ENCODE measurements around the gene ZNF311.

Gene ZNF311

DNA sequence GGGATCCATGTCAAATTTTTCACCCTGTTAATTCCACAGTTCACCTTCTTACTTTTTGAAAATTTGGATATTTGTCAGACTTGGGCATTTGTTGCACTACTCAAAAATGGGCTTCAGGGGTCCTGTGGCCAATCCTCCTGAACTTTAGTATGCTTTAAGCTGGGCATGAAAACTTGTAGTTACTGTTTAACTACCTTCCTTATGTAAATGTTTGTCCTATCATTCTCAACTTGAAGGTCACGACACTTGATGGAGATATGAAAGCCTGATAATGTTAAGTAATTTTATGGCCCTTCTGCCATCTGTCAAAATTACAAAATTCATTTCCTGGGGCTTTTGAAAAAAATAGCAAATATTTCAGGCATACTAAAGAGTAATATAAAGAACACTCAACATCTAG is 4.2 kb upstream of the ZNF311 start:
- Histone ChIP-seq H3K4me3 (ENCODE audit: low read length) (no peak overlapping the region), H3K27me3 (ENCODE audit: insufficient read depth, low read length) (peaks cover 2% of the 10 kb centered on the region), H3K9me3 (ENCODE audit: low read length) (no peaks in the 10 kb centered on the region), H3K36me3 (ENCODE audit: insufficient read depth, low read length) (no peaks in the 10 kb centered on the region), H3K4me1 (ENCODE audit: insufficient read depth, low read length) (peaks cover 3% of the 10 kb centered on the region), H2AFZ (ENCODE audit: low read depth, low read length) (no peak overlapping the region)

DNA sequence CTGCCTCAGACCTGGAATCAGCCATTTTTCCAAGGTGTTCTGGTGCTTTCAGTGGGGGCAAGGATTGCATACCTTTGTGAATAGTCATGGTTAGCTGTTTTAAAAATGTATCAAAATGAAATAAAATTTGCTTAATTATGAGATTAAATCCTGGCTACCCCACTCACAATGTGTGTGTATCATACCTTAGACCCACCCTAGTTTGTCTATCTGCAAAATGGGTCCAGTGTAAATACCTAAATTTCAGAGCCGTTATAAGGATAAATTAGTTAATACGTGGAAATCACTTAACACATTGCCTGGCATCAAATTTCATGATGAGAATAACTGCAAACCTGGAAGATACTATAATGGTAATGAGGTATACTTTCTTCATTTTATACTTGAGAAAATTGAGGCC is 3.0 kb upstream of the ZNF311 start:
- Histone ChIP-seq H3K4me3 (ENCODE audit: low read length) (no peak overlapping the region), H3K27me3 (ENCODE audit: insufficient read depth, low read length) (peaks cover 2% of the 10 kb centered on the region), H2AFZ (ENCODE audit: low read depth, low read length) (no peak overlapping the region), H3K9me3 (ENCODE audit: low read length) (no peaks in the 10 kb centered on the region), H3K4me1 (ENCODE audit: insufficient read depth, low read length) (peaks cover 3% of the 10 kb centered on the region), H3K36me3 (ENCODE audit: insufficient read depth, low read length) (no peaks in the 10 kb centered on the region)

DNA sequence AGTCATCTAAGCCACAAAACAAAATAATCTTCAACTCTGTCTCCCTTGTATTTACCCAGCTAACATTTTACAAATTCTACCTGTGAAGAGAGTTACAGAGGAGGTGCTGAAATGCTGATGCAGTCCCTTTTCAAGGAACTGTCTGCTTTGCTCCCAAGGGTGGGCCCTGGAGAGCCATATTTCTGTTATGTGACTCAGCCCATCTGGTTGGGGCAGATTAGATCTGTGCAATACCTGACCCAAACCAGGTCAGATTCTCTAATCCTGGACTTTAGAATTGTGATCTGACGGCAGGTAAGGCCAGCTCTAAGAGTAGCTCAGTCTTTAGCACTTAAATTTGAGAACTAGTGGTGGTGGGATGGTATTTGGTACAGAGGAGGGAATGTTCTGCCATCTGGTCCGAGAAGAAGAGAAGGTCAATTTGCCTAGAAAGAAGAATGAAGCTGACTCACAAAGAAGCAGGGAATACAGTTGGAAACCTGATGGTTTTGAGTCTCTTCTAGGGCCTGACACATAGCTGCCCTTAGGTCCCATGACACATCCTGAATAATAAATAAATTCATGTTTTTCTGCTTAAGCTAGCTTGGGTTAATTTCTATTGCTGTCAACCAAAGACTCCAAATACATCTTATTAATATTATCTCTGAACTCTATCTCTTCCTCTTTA is 8.1 kb downstream of the ZNF311 start:
- Histone ChIP-seq H3K4me1 (ENCODE audit: insufficient read depth, low read length) (no peaks in the 10 kb centered on the region), H3K4me3 (ENCODE audit: low read length) (no peak overlapping the region), H3K27me3 (ENCODE audit: insufficient read depth, low read length) (no peaks in the 10 kb centered on the region), H3K9me3 (ENCODE audit: low read length) (no peaks in the 10 kb centered on the region), H3K36me3 (ENCODE audit: insufficient read depth, low read length) (no peaks in the 10 kb centered on the region), H2AFZ (ENCODE audit: low read depth, low read length) (no peak overlapping the region)

DNA sequence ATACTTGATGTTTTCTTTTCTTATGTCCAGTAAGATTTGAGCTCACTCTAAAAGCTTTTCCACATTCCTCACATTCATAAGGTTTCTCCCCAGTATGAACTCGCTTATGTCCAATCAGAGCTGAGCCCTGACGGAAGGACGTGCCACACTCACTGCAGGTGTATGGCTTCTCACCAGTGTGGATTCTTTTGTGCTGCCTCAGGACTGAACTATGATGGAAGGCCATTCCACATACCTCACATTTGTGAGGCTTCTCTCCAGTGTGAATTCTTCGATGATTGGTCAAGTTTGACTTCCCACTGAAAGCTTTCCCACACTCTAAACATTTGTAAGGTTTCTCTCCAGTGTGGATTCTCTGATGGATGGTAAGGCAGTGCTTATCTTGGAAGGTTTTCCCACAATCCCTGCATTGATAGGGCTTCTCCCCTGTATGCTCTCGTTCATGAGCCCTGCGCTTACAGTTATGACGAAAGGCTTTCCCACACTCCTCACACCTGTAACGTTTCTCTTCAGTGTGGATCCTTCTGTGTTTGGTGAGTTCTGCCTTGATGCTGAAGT is 9.9 kb downstream of the ZNF311 start:
- Histone ChIP-seq H2AFZ (ENCODE audit: low read depth, low read length) (no peak overlapping the region), H3K9me3 (ENCODE audit: low read length) (no peaks in the 10 kb centered on the region), H3K4me1 (ENCODE audit: insufficient read depth, low read length) (no peaks in the 10 kb centered on the region), H3K27me3 (ENCODE audit: insufficient read depth, low read length) (no peaks in the 10 kb centered on the region), H3K36me3 (ENCODE audit: insufficient read depth, low read length) (no peaks in the 10 kb centered on the region), H3K4me3 (ENCODE audit: low read length) (no peak overlapping the region)

DNA sequence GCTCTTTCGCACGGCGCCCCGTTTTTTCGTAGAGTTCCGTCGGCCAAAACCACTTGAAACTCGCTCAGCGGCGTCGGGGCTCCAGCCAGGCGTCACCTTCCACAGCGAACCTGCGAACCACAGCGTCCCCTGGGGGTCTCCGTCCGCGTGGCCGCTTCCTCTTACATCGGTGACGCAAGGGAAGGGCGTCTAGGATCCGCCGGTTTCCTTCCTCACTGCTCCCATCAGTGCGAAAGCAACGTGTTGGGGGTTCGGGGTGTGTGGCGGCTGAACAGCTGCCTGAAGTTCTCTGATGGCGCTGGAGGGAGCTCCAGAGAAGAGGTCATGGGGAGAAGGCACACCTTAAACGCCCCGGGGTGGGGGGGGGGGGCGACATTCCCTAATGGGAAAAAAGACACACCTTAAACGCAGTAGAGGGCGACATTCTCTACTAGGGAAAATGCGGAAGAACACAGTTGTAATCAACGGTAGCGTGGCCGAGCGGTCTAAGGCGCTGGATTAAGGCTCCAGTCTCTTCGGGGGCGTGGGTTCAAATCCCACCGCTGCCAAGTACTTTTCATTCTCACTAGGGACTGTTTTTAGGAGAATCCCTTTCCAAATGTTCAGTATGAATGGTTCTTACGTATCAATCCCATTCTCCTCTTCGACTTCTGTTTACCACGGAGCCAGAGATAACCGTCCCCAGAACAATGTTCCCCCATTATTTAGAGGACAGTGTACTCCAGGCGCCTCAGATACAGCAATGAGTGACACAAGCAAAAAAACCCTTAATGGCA is 16.4 kb downstream of the ZNF311 start:
- Histone ChIP-seq H3K9me3 (ENCODE audit: low read length) (no peaks in the 10 kb centered on the region), H3K36me3 (ENCODE audit: insufficient read depth, low read length) (no peaks in the 10 kb centered on the region), H3K27me3 (ENCODE audit: insufficient read depth, low read length) (no peaks in the 10 kb centered on the region), H2AFZ (ENCODE audit: low read depth, low read length) (no peak overlapping the region), H3K4me1 (ENCODE audit: insufficient read depth, low read length) (no peaks in the 10 kb centered on the region), H3K4me3 (ENCODE audit: low read length) (no peak overlapping the region)

DNA sequence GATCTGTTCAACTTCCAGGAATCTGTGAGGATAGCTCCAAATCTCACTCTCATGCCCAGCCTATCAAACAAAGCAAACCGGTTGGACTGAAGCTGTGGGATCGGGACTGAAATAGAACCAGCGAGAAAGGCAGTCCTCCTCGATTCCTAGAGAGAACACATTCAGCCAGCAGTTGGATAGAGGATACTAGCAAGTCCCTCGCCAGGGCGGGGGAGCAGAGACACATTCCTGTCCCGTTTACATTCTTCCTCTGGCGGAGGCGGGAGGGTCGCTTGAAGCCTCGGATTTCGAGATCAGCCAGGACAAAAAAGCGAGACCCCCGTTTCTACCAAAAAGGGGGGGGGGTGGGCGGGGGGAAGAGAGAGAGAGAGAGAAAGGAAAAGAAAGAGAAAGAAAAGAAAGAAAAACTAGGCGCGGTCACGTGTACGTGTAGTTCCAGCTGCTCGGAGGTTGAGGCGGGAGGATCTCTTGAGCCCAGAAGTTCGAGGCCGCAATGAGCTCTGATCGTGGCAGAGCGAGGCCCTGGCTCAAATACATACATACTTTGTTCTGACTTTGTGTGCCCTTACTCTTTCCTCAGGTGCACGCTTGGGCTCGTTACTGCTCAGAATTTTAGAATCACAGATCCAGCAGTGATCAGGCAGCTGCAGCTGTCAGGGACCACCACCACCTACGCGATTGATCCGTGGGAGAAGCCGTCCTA is 19.5 kb downstream of the ZNF311 start:
- no peaks in the 10 kb centered on the region for H3K36me3 ChIP-seq (ENCODE audit: insufficient read depth, low read length)
- H2AFZ ChIP-seq (ENCODE audit: low read depth, low read length), result peak overlapping the region; percentile 95
- H3K4me3 ChIP-seq (ENCODE audit: low read length), result peak overlapping the region; percentile 59
- H3K9me3 ChIP-seq (ENCODE audit: low read length), result no peaks in the 10 kb centered on the region
- peaks cover 1% of the 10 kb centered on the region for H3K4me1 ChIP-seq (ENCODE audit: insufficient read depth, low read length)
- no peaks in the 10 kb centered on the region for H3K27me3 ChIP-seq (ENCODE audit: insufficient read depth, low read length)

DNA sequence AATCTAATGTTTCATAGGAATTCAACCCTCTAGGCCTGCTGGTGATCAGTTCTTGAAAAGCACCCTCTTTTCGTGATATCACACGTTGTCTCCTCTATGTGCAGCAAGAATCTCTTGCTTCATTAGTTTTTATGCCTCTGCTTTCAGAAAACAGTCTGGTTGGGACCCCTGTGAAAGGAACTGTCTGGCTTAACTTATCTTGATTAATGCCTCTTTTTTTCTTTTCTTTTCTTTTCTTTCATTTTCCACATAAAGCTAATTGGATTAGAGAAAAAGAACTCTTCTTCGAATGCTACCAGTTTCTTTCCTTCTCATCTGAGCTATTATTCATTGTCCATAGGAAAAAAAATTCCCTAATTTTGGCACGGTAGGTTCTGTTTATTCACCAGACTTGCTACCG is 21.3 kb downstream of the ZNF311 start:
- H3K4me3 ChIP-seq (ENCODE audit: low read length), result no peak overlapping the region
- H3K36me3 ChIP-seq (ENCODE audit: insufficient read depth, low read length), result no peaks in the 10 kb centered on the region
- no peak overlapping the region for H2AFZ ChIP-seq (ENCODE audit: low read depth, low read length)
- peaks cover 5% of the 10 kb centered on the region for H3K4me1 ChIP-seq (ENCODE audit: insufficient read depth, low read length)
- H3K9me3 ChIP-seq (ENCODE audit: low read length), result no peaks in the 10 kb centered on the region
- no peaks in the 10 kb centered on the region for H3K27me3 ChIP-seq (ENCODE audit: insufficient read depth, low read length)

DNA sequence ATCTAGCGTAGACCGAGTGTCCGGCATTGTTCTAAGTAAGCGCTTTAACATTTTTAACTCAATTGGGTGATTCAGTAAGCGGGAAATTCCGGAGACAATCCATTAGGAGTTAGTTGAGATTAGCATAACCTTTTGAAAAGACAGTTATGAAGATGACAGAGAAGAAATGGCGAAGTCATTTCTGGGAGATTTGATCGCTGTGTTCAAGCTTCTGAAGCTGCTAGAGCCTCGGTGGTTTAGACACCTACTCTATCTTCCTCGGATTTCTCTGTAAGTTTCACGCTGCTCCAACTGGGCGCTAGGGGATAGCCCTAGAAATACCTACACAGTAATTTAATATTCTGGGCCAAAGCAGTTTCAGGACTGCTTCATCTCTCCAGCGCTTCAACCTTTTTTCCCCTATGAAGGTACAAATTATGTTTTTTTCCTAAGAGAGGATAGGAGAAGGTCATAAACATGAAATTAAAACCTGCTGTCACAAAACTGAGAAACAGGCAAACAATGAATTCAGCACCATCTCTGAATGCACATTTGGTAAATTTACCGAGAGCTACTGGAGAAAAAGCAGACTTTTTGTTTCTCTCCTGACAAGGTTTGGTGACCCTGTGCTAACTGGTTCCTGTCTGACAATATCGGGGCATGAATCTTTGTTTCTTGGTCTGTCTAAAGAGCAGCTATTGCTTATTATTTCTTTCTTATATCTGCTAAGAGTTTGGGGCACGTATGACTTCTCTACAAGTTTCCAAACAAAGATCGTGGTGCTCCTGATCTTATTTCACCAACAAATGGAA is 22.4 kb downstream of the ZNF311 start:
- Histone ChIP-seq H3K36me3 (ENCODE audit: insufficient read depth, low read length) (no peaks in the 10 kb centered on the region), H3K9me3 (ENCODE audit: low read length) (no peaks in the 10 kb centered on the region), H3K4me3 (ENCODE audit: low read length) (peak overlapping the region; percentile 94), H2AFZ (ENCODE audit: low read depth, low read length) (peak overlapping the region; percentile 82), H3K4me1 (ENCODE audit: insufficient read depth, low read length) (peaks cover 5% of the 10 kb centered on the region), H3K27me3 (ENCODE audit: insufficient read depth, low read length) (peaks cover 10% of the 10 kb centered on the region)

DNA sequence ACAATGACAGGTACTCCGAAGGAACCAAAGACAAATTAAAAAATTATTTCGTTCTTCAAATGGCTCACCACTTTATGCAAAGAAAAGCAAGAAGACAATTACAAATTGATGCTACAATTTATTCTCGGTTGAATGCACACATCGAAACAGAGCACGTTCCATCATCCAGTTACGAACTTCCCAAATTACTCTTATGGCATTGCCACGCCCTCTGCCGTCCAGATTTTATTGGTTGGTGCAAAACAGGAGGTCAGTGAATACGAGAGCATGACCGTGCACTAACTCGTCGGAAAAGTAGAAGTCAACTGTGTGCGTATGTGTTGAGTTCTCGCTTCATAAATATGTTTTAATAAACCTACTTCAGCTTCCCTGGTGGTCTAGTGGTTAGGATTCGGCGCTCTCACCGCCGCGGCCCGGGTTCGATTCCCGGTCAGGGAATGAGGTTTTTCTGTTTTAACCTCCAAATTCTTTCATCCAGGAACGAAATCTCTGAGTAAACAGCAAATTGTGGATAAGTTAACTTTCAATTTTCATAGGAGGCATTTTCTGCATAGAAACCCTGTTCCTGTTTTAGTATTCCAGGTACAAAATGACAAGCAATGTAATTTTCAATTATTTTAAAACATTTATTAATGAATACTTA is 23.2 kb downstream of the ZNF311 start:
- Histone ChIP-seq H3K4me1 (ENCODE audit: insufficient read depth, low read length) (peaks cover 5% of the 10 kb centered on the region), H3K9me3 (ENCODE audit: low read length) (no peaks in the 10 kb centered on the region), H3K4me3 (ENCODE audit: low read length) (peak overlapping the region; percentile 94), H2AFZ (ENCODE audit: low read depth, low read length) (peak overlapping the region; percentile 82), H3K36me3 (ENCODE audit: insufficient read depth, low read length) (no peaks in the 10 kb centered on the region), H3K27me3 (ENCODE audit: insufficient read depth, low read length) (peaks cover 13% of the 10 kb centered on the region)

DNA sequence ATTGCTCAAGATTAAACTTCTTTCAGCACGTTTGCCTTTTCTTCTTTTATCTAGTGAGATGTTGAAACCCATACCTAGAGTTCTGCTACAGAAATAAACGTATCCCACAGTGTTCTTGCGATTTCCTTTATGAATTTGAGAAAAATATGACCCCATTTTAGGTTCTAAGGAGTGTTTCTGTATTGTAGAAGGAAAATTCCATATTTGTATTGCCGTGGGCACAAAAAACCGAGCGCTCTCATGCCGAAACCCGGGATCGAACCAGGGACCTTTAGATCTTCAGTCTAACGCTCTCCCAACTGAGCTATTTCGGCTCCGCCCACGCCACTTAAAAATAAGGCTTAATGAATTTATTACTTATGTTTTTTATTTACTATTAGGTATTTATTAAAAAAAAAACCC is 23.7 kb downstream of the ZNF311 start:
- no peaks in the 10 kb centered on the region for H3K9me3 ChIP-seq (ENCODE audit: low read length)

DNA sequence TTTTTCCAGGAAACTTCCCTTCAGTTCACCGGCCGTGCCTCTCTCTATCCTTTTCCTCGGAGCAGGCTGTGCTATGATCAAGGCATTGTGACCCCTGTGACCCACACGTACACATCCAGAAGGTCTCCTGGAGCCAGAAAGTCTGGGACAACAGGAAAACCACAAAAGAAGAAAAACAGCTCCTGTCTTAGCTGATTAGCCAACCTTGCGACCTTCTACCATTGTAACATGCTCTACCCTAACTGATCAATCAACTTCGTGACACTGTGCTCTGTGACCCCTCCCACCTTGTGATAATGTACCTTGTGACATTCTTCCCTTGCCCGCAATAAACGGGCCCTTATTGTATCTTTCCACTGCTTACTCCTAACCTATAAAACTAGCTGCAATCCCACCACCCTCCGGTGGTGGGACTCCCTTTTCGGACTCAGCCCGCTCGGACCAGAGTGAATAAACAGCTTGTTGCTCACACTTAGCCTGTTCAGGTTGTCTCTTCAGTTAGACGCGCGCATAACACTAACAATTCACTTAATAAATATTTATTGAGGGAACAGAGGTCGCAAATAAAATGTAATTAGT is 24.2 kb downstream of the ZNF311 start:
- H3K4me1 ChIP-seq (ENCODE audit: insufficient read depth, low read length), result peaks cover 5% of the 10 kb centered on the region
- H3K4me3 ChIP-seq (ENCODE audit: low read length), result peak overlapping the region; percentile 94
- H2AFZ ChIP-seq (ENCODE audit: low read depth, low read length), result peak overlapping the region; percentile 24
- H3K27me3 ChIP-seq (ENCODE audit: insufficient read depth, low read length), result peaks cover 13% of the 10 kb centered on the region
- H3K36me3 ChIP-seq (ENCODE audit: insufficient read depth, low read length), result no peaks in the 10 kb centered on the region
- H3K9me3 ChIP-seq (ENCODE audit: low read length), result no peaks in the 10 kb centered on the region

More for the DNA sequence above, 23.7 kb downstream of the ZNF311 start:
- Histone ChIP-seq H3K36me3 (ENCODE audit: insufficient read depth, low read length) (no peaks in the 10 kb centered on the region), H3K4me3 (ENCODE audit: low read length) (peak overlapping the region; percentile 94), H3K27me3 (ENCODE audit: insufficient read depth, low read length) (peaks cover 13% of the 10 kb centered on the region), H3K4me1 (ENCODE audit: insufficient read depth, low read length) (peaks cover 5% of the 10 kb centered on the region), H2AFZ (ENCODE audit: low read depth, low read length) (peak overlapping the region; percentile 24)

All from neuron (in vitro differentiated cells).